HG02763 (cell line): ENCODE results near the gene NID2.

Experiments used
- ATAC-seq: cut with Tn5 transposase; IDR thresholded peaks from one replicate; pipeline ENCODE4 v1.9.1; 2021; ENCODE audit warnings: mild to moderate bottlenecking, moderate library complexity; ENCODE audit not compliant: unreplicated experiment

NID2 gene

GRCh38 chr14:52068615-52069306 lies at the start of gene NID2:
Gene NID2 (minus strand): TSS chr14:52069059. CDS start chr14:52068994, 65 bp downstream.
- ATAC-seq: no peak

GRCh38 chr14:52117111-52117832 lies 48.4 kb upstream of the NID2 start:
- ATAC-seq: no peak

- no peak for ATAC-seq
Measured at GRCh38 chr14:52115286-52115685, 46.4 kb upstream of the NID2 start.

- no peak for ATAC-seq
Measured at GRCh38 chr14:52112336-52113018, 43.6 kb upstream of the NID2 start.

- no peak for ATAC-seq
Measured at GRCh38 chr14:52111583-52111982, 42.7 kb upstream of the NID2 start.

- ATAC-seq: no peak
Measured at GRCh38 chr14:52110441-52111086, 41.7 kb upstream of the NID2 start.

GRCh38 chr14:52108823-52109222 lies 40.0 kb upstream of the NID2 start:
- ATAC-seq: no peak

- ATAC-seq: no peak
Measured at GRCh38 chr14:52106840-52107239, 38.0 kb upstream of the NID2 start.

GRCh38 chr14:52103416-52103815 lies 34.6 kb upstream of the NID2 start:
- no peak for ATAC-seq

- ATAC-seq: no peak
Measured at GRCh38 chr14:52095794-52096193, 26.9 kb upstream of the NID2 start.

GRCh38 chr14:52095336-52095735 lies 26.5 kb upstream of the NID2 start:
- ATAC-seq: no peak

- ATAC-seq: no peak
Measured at GRCh38 chr14:52094546-52095271, 25.9 kb upstream of the NID2 start.

GRCh38 chr14:52091928-52092327 lies 23.1 kb upstream of the NID2 start:
- no peak for ATAC-seq

GRCh38 chr14:52090936-52091335 lies 22.1 kb upstream of the NID2 start:
- ATAC-seq: no peak

- no peak for ATAC-seq
Measured at GRCh38 chr14:52089218-52089617, 20.4 kb upstream of the NID2 start.

GRCh38 chr14:52086711-52087110 lies 17.9 kb upstream of the NID2 start:
- ATAC-seq: no peak

- no peak for ATAC-seq
Measured at GRCh38 chr14:52082903-52083302, 14.0 kb upstream of the NID2 start.

- no peak for ATAC-seq
Measured at GRCh38 chr14:52081964-52082363, 13.1 kb upstream of the NID2 start.

GRCh38 chr14:52080808-52081755 lies 12.2 kb upstream of the NID2 start:
- no peak for ATAC-seq
